ENCODE results near the gene DDOST.

The DDOST gene

DNA sequence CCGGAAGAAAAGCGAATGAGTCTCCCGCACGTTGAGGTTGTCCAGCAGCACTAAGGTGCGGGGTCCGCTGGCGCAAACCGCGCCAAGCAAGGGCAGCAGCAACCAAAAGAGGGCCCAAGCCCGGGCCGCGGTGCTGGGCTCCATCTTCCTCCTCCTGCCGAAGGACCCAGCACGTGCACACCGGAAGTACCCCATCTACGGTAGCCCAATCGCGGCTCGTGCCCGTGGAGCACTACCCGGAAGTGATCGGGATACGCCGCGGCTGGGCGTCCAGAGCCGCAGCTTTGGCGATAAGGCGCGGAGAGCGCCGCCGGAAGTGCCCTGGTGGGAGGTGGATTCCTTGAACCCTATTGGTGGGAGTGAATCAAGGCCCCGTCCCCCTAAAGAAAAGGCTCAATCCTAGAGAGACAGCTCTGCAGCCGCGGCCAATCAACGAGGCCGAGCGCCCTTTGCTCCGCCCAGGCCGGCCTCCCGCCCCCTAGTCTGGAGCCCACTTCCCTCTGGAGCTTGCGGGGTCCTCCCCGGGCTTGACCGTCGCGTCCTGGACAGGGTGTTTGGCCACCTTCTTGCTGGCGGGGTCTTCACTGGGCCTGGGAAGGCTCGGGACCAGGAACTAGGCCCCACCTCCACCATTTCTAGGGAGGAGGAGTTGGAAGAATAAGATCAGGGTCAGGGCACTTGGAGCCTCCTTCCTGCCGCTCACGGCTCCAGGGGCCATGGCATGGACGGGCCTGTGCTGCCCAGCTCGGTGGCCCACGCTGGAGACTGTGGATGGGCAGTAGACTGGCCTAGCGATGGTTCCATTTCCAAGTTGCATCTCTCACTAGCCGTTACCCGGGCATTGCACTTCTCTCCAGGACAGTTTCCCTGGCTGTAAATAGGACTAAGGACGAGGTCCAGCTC is at the start of gene DDOST:
Gene DDOST (minus strand): TSS at position 163 of the 903 bp plus-strand sequence. CDS start 19 bp downstream, at position 144.
- peaks cover 18% of the 10 kb centered on the region; the same call in 1 of the 2 replicates for H4K20me1 ChIP-seq (ENCODE audit: insufficient read depth, low read length)
- peaks cover 56% of the 10 kb centered on the region for H3K79me2 ChIP-seq (ENCODE audit: insufficient read depth, low read length)
- no peaks in the 10 kb centered on the region for H3K9me3 ChIP-seq (ENCODE audit: insufficient read depth, low read length, severe bottlenecking)
- peak within 1 kb of the TSS; percentile 93 for H3K4me2 ChIP-seq (ENCODE audit: insufficient read depth, low read length)
- H3K36me3 ChIP-seq (ENCODE audit: insufficient read depth, low read length), result peaks cover 35% of the 10 kb centered on the region
- H3K27ac ChIP-seq (ENCODE audit: low read length), result peak within 1 kb of the TSS; percentile 91
- DNase-seq (peak; percentile 98), ATAC-seq (ENCODE audit: insufficient read depth, low read depth) (peak; percentile 96)
- peaks cover 34% of the 10 kb centered on the region for H3K4me1 ChIP-seq (ENCODE audit: insufficient read depth, low read length)
- peak within 1 kb of the TSS; percentile 69 to 82 for H3K4me3 ChIP-seq (ENCODE audit: low read depth in 1 of 2, low read length in 2 of 2)
- no peaks in the 10 kb centered on the region for H3K27me3 ChIP-seq (ENCODE audit: insufficient read depth, low read length, poor library complexity)
- H3K9ac ChIP-seq (ENCODE audit: low read depth, low read length), result peak within 1 kb of the TSS; percentile 69
- TF ChIP-seq, protein P1, sequence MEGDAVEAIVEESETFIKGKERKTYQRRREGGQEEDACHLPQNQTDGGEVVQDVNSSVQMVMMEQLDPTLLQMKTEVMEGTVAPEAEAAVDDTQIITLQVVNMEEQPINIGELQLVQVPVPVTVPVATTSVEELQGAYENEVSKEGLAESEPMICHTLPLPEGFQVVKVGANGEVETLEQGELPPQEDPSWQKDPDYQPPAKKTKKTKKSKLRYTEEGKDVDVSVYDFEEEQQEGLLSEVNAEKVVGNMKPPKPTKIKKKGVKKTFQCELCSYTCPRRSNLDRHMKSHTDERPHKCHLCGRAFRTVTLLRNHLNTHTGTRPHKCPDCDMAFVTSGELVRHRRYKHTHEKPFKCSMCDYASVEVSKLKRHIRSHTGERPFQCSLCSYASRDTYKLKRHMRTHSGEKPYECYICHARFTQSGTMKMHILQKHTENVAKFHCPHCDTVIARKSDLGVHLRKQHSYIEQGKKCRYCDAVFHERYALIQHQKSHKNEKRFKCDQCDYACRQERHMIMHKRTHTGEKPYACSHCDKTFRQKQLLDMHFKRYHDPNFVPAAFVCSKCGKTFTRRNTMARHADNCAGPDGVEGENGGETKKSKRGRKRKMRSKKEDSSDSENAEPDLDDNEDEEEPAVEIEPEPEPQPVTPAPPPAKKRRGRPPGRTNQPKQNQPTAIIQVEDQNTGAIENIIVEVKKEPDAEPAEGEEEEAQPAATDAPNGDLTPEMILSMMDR (IDR thresholded peaks at IDR 0.05; ENCODE audit: borderline replicate concordance, extremely low read depth, low read length, poor library complexity, severe bottlenecking), result peak; percentile 64
- TF ChIP-seq EZH2 (IDR thresholded peaks at IDR 0.05; ENCODE audit: borderline replicate concordance, low read depth, low read length, severe bottlenecking), result no peak
- H2AFZ ChIP-seq (ENCODE audit: low read depth, low read length), result peak within 1 kb of the TSS; percentile 93

DNA sequence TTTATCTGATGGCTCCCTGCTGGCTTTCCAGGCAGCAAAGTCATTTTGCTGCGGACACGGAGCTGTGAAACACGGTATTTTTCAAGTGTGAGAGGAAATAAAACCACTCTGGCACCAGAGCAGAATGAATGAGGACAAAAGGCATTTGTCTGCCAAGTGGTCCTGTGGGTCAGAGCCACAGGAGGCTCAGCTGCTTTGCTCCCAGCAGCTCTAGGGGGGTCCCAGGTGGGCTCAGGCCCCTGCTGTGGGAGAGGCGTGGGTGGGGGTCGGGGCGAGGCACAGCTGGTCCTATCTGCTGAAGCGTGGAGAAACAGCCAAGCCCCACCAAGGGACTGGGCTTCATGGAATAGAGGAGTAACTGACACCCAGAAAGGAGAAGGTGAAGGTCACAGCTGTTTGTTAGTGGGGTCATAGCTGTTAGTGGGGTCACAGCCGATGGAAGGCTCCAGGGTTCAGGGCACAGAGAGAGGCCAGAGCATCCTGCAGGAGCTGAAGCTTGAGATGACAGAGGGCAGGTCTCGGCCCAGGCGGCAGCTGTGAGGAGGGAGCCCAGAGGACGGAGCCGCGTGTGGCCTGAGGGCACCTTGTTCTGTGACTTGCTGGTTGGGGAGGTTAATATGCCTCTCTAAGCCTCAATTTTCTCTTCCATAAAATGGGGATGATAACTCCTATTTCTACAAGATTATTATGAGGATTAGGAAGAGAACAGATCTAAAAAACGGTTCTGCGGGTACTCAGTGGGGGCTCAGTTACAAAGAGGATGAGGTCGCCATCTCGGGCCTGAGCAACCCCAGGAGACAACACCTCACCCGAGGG is 49.5 kb upstream of the DDOST start:
- DNase-seq, result no peak
- no peak for ATAC-seq (ENCODE audit: insufficient read depth, low read depth)

GRCh38 chr1:20709868-20710267 is 48.7 kb upstream of the DDOST start:
- no peak for ATAC-seq (ENCODE audit: insufficient read depth, low read depth)
- Histone ChIP-seq H4K20me1 (ENCODE audit: insufficient read depth, low read length) (0 out of 2 replicates have a peak, but pooled peaks cover 3% of the 10 kb centered on the region), H3K9ac (ENCODE audit: low read depth, low read length) (no peak overlapping the region), H3K27ac (ENCODE audit: low read length) (no peak overlapping the region), H2AFZ (ENCODE audit: low read depth, low read length) (no peak overlapping the region), H3K9me3 (ENCODE audit: insufficient read depth, low read length, severe bottlenecking) (no peaks in the 10 kb centered on the region), H3K4me2 (ENCODE audit: insufficient read depth, low read length) (no peak overlapping the region), H3K36me3 (ENCODE audit: insufficient read depth, low read length) (no peaks in the 10 kb centered on the region), H3K27me3 (ENCODE audit: insufficient read depth, low read length, poor library complexity) (no peaks in the 10 kb centered on the region), H3K4me3 (ENCODE audit: low read depth in 1 of 2, low read length in 2 of 2) (no peak overlapping the region), H3K79me2 (ENCODE audit: insufficient read depth, low read length) (no peaks in the 10 kb centered on the region), H3K4me1 (ENCODE audit: insufficient read depth, low read length) (no peaks in the 10 kb centered on the region)
- no peak for DNase-seq
- TF ChIP-seq, protein P1 (IDR thresholded peaks at IDR 0.05; ENCODE audit: borderline replicate concordance, extremely low read depth, low read length, poor library complexity, severe bottlenecking), result no peak
- no peak for TF ChIP-seq EZH2 (IDR thresholded peaks at IDR 0.05; ENCODE audit: borderline replicate concordance, low read depth, low read length, severe bottlenecking)

More for the DNA sequence above, 49.5 kb upstream of the DDOST start:
- Histone ChIP-seq H3K27ac (ENCODE audit: low read length) (no peak overlapping the region), H3K36me3 (ENCODE audit: insufficient read depth, low read length) (no peaks in the 10 kb centered on the region), H4K20me1 (ENCODE audit: insufficient read depth, low read length) (0 out of 2 replicates have a peak, but pooled peaks cover 3% of the 10 kb centered on the region), H2AFZ (ENCODE audit: low read depth, low read length) (no peak overlapping the region), H3K4me3 (ENCODE audit: low read depth in 1 of 2, low read length in 2 of 2) (no peak overlapping the region), H3K4me2 (ENCODE audit: insufficient read depth, low read length) (no peak overlapping the region), H3K9me3 (ENCODE audit: insufficient read depth, low read length, severe bottlenecking) (no peaks in the 10 kb centered on the region), H3K79me2 (ENCODE audit: insufficient read depth, low read length) (no peaks in the 10 kb centered on the region), H3K9ac (ENCODE audit: low read depth, low read length) (no peak overlapping the region), H3K27me3 (ENCODE audit: insufficient read depth, low read length, poor library complexity) (no peaks in the 10 kb centered on the region), H3K4me1 (ENCODE audit: insufficient read depth, low read length) (no peaks in the 10 kb centered on the region)
- TF ChIP-seq, protein P1 (IDR thresholded peaks at IDR 0.05; ENCODE audit: borderline replicate concordance, extremely low read depth, low read length, poor library complexity, severe bottlenecking), result no peak
- no peak for TF ChIP-seq EZH2 (IDR thresholded peaks at IDR 0.05; ENCODE audit: borderline replicate concordance, low read depth, low read length, severe bottlenecking)
